ENCODE measurements around the gene CSMD2. TPM values are rescaled to one million over a fixed set of nuclear protein-coding genes. Genes with fewer than 3 reads are reported as not detected.
A peak's percentile ranks its signal among the peaks of the same experiment; 100 is the strongest.

The CSMD2 gene
- total and polyA plus RNA-seq, 2 donors from 2014 or later = 0.47 TPM; not detected in 1

GRCh38 chr1:34144766-34145165 lies 20.3 kb downstream of the CSMD2 start:
- H3K9ac ChIP-seq (ENCODE audit: low read length in 3 of 3) = no peak overlapping the region
- no peak overlapping the region for H3K4me3 ChIP-seq (ENCODE audit: low read length in 3 of 3)
- no peak overlapping the region for H3K27ac ChIP-seq (ENCODE audit: low read depth in 2 of 2, low read length in 2 of 2)
- no peaks in the 10 kb centered on the region for H3K27me3 ChIP-seq (ENCODE audit: control insufficient read depth, insufficient read depth, low read length)
- intact Hi-C loops (cut with DNase I) = no loop called here
- FAIRE-seq (no peak), DNase-seq (no peak)
- TF ChIP-seq CTCF (IDR thresholded peaks at IDR 0.05; ENCODE audit: borderline replicate concordance, extremely low read depth, insufficient read depth) = no peak
- H3K9me3 ChIP-seq (ENCODE audit: control insufficient read depth in 2 of 3, insufficient read depth in 1 of 3, low read length in 3 of 3) = no peaks in the 10 kb centered on the region
- no peaks in the 10 kb centered on the region for H3K36me3 ChIP-seq (ENCODE audit: control insufficient read depth in 2 of 3, insufficient read depth in 3 of 3, low read length in 3 of 3)
- H3K4me1 ChIP-seq (ENCODE audit: control insufficient read depth in 2 of 3, insufficient read depth in 2 of 3, low read depth in 1 of 3, low read length in 3 of 3) = no peaks in the 10 kb centered on the region

GRCh38 chr1:34143975-34144374 lies 21.1 kb downstream of the CSMD2 start:
- no peak overlapping the region for H3K4me3 ChIP-seq (ENCODE audit: low read length in 3 of 3)
- DNase-seq = no peak
- H3K36me3 ChIP-seq (ENCODE audit: control insufficient read depth in 2 of 3, insufficient read depth in 3 of 3, low read length in 3 of 3) = no peaks in the 10 kb centered on the region
- TF ChIP-seq CTCF (IDR thresholded peaks at IDR 0.05; ENCODE audit: borderline replicate concordance, extremely low read depth, insufficient read depth) = no peak
- FAIRE-seq = no peak
- H3K4me1 ChIP-seq (ENCODE audit: control insufficient read depth in 2 of 3, insufficient read depth in 2 of 3, low read depth in 1 of 3, low read length in 3 of 3) = no peaks in the 10 kb centered on the region
- H3K9ac ChIP-seq (ENCODE audit: low read length in 3 of 3) = no peak overlapping the region
- H3K9me3 ChIP-seq (ENCODE audit: control insufficient read depth in 2 of 3, insufficient read depth in 1 of 3, low read length in 3 of 3) = no peaks in the 10 kb centered on the region
- H3K27me3 ChIP-seq (ENCODE audit: control insufficient read depth, insufficient read depth, low read length) = no peaks in the 10 kb centered on the region
- H3K27ac ChIP-seq (ENCODE audit: low read depth in 2 of 2, low read length in 2 of 2) = no peak overlapping the region
- intact Hi-C loops (cut with DNase I) = no loop called here

- intact Hi-C loops (cut with DNase I) = no loop called here
- Histone ChIP-seq H3K9me3 (ENCODE audit: control insufficient read depth in 2 of 3, insufficient read depth in 1 of 3, low read length in 3 of 3) (no peaks in the 10 kb centered on the region), H3K36me3 (ENCODE audit: control insufficient read depth in 2 of 3, insufficient read depth in 3 of 3, low read length in 3 of 3) (no peaks in the 10 kb centered on the region), H3K27me3 (ENCODE audit: control insufficient read depth, insufficient read depth, low read length) (no peaks in the 10 kb centered on the region), H3K4me3 (ENCODE audit: low read length in 3 of 3) (no peak overlapping the region), H3K9ac (ENCODE audit: low read length in 3 of 3) (no peak overlapping the region), H3K27ac (ENCODE audit: low read depth in 2 of 2, low read length in 2 of 2) (no peak overlapping the region), H3K4me1 (ENCODE audit: control insufficient read depth in 2 of 3, insufficient read depth in 2 of 3, low read depth in 1 of 3, low read length in 3 of 3) (no peaks in the 10 kb centered on the region)
- TF ChIP-seq CTCF (IDR thresholded peaks at IDR 0.05; ENCODE audit: borderline replicate concordance, extremely low read depth, insufficient read depth) = no peak
- peak in 2 of 5 donors; percentile 1 to 20 for DNase-seq
- FAIRE-seq = no peak
Measured at GRCh38 chr1:34140011-34140676, 24.9 kb downstream of the CSMD2 start.

- no peaks in the 10 kb centered on the region for H3K27me3 ChIP-seq (ENCODE audit: control insufficient read depth, insufficient read depth, low read length)
- H3K4me1 ChIP-seq (ENCODE audit: control insufficient read depth in 2 of 3, insufficient read depth in 2 of 3, low read depth in 1 of 3, low read length in 3 of 3) = no peaks in the 10 kb centered on the region
- no peak overlapping the region for H3K4me3 ChIP-seq (ENCODE audit: low read length in 3 of 3)
- no peak for TF ChIP-seq CTCF (IDR thresholded peaks at IDR 0.05; ENCODE audit: borderline replicate concordance, extremely low read depth, insufficient read depth)
- no peaks in the 10 kb centered on the region for H3K9me3 ChIP-seq (ENCODE audit: control insufficient read depth in 2 of 3, insufficient read depth in 1 of 3, low read length in 3 of 3)
- DNase-seq (peak in 1 of 5 donors; percentile 2), FAIRE-seq (no peak)
- no peak overlapping the region for H3K27ac ChIP-seq (ENCODE audit: low read depth in 2 of 2, low read length in 2 of 2)
- H3K36me3 ChIP-seq (ENCODE audit: control insufficient read depth in 2 of 3, insufficient read depth in 3 of 3, low read length in 3 of 3) = no peaks in the 10 kb centered on the region
- no peak overlapping the region for H3K9ac ChIP-seq (ENCODE audit: low read length in 3 of 3)
- intact Hi-C loops (cut with DNase I) = no loop called here
Measured at GRCh38 chr1:34137411-34137810, 27.6 kb downstream of the CSMD2 start.

All from kidney (tissue), 14 donors.